Activated CD4-positive, alpha-beta T cell treated with anti-CD3 and anti-CD28 coated beads for 36 hours (primary cell): ENCODE data around the gene PRAMEF1. TPM values are rescaled to one million over a fixed set of nuclear protein-coding genes. Genes with fewer than 3 reads are reported as not detected.
"Not testable (repeated sequence)": the region's sequence is repeated elsewhere in the genome, so short reads cannot be mapped to it uniquely, and the experiment has no call there.

ENCODE experiments used
- ATAC-seq: fragments of 200-7000 bp; cut with Tn5 transposase; one replicate; pipeline ENCODE4 v1.10.0; 2021; ENCODE audit warnings: mild to moderate bottlenecking, moderate library complexity
- CTCF ChIA-PET: fragments of 350-600 bp; sonication (Branson Sonifier 250); formaldehyde crosslinking; loops from one replicate; lab custom pipeline; 2021; ENCODE audit warnings: antibody characterized with exemption; lab: Charles Lee
- POLR2A ChIA-PET: fragments of 350-600 bp; sonication (Branson Sonifier 250); formaldehyde crosslinking; loops from one replicate; lab custom pipeline; 2021; ENCODE audit warnings: antibody characterized with exemption, inconsistent platforms; lab: Charles Lee
- DNase-seq: peaks from one replicate; pipeline ENCODE4 v3.0.0-alpha.2; 2020
- H3K27ac Mint-ChIP-seq: one replicate; pipeline ENCODE4 v1.8.0; 2021; ENCODE audit warnings: mixed read lengths
- H3K27me3 Mint-ChIP-seq: one replicate; pipeline ENCODE4 v1.8.0; 2021; ENCODE audit warnings: mixed read lengths
- H3K36me3 Mint-ChIP-seq: one replicate; pipeline ENCODE4 v1.8.0; 2021; ENCODE audit warnings: low read depth, mixed read lengths
- H3K4me1 Mint-ChIP-seq: one replicate; pipeline ENCODE4 v1.8.0; 2021; ENCODE audit warnings: mixed read lengths
- H3K4me3 Mint-ChIP-seq: one replicate; pipeline ENCODE4 v1.8.0; 2021; ENCODE audit warnings: mild to moderate bottlenecking, moderate library complexity, mixed read lengths
- H3K9me3 Mint-ChIP-seq: one replicate; pipeline ENCODE4 v1.8.0; 2021; ENCODE audit warnings: low read depth, mixed read lengths
- intact Hi-C, 2 experiments: fragments of 100-400 bp; cut with DNase I in 1 of 2; cut with micrococcal nuclease in 1 of 2; formaldehyde crosslinking; loops; one replicate each; pipeline versions ENCODE4 v1.14.2 to v1.15.1; 2022 to 2024; cut with DNase I, micrococcal nuclease
- total RNA-seq, 2 experiments: library from RNA; stranded (reverse); gene quantifications; one replicate each; pipeline ENCODE4 v1.2.3, GENCODE V29; 2021

Gene PRAMEF1
- total RNA-seq: not detected

GRCh38 chr1:12791097-12791496 is at the start of gene PRAMEF1:
Gene PRAMEF1 (plus strand): TSS chr1:12791397. CDS start chr1:12793228, 1,831 bp downstream.
- POLR2A ChIA-PET, ATAC-seq, H3K27me3 Mint-ChIP-seq: not testable (repeated sequence)

GRCh38 chr1:12741946-12742345 is 49.3 kb upstream of the PRAMEF1 start:
- POLR2A ChIA-PET: no interaction called here

More at GRCh38 chr1:12791097-12791496, at the start of gene PRAMEF1:
- H3K36me3 Mint-ChIP-seq, H3K27ac Mint-ChIP-seq, CTCF ChIA-PET, H3K4me3 Mint-ChIP-seq, H3K9me3 Mint-ChIP-seq, DNase-seq, intact Hi-C loops, H3K4me1 Mint-ChIP-seq: not testable (repeated sequence)

GRCh38 chr1:12745126-12745991 is 45.8 kb upstream of the PRAMEF1 start:
- intact Hi-C loops: no loop called here
- DNase-seq (no peak), ATAC-seq (no peak)
- Mint-ChIP-seq H3K9me3 (peaks cover 22% of the 10 kb centered on the region), H3K27me3 (peaks cover 40% of the 10 kb centered on the region), H3K4me1 (no peaks in the 10 kb centered on the region), H3K36me3 (no peaks in the 10 kb centered on the region), H3K4me3 (no peak overlapping the region), H3K27ac (no peak overlapping the region)
- CTCF ChIA-PET: no interaction called here
- POLR2A ChIA-PET: no interaction called here

More at GRCh38 chr1:12741946-12742345, 49.3 kb upstream of the PRAMEF1 start:
- Mint-ChIP-seq H3K9me3 (no peaks in the 10 kb centered on the region), H3K36me3 (no peaks in the 10 kb centered on the region), H3K27me3 (peaks cover 35% of the 10 kb centered on the region), H3K4me1 (no peaks in the 10 kb centered on the region), H3K27ac (no peak overlapping the region), H3K4me3 (no peak overlapping the region)
- ATAC-seq (no peak), DNase-seq (no peak)
- intact Hi-C loops: no loop called here
- CTCF ChIA-PET: no interaction called here

- ChIA-PET CTCF (no interaction called here), POLR2A (no interaction called here)
- Mint-ChIP-seq H3K27ac (no peak within 1 kb of the TSS), H3K36me3 (no peaks in the 10 kb centered on the region), H3K9me3 (peaks cover 22% of the 10 kb centered on the region), H3K27me3 (peaks cover 45% of the 10 kb centered on the region), H3K4me1 (no peaks in the 10 kb centered on the region), H3K4me3 (no peak within 1 kb of the TSS)
- peak; percentile 39 for ATAC-seq
- intact Hi-C loops: no loop called here
- DNase-seq: no peak
Observed at GRCh38 chr1:12745992-12746323, 45.2 kb upstream of the PRAMEF1 start, which contains the start of gene CFAP107. Gene CFAP107 (plus strand): TSS chr1:12746200. CDS start chr1:12746431, 231 bp downstream.

GRCh38 chr1:12748778-12749355 is 42.3 kb upstream of the PRAMEF1 start:
- no peak for DNase-seq
- Mint-ChIP-seq H3K36me3 (no peaks in the 10 kb centered on the region), H3K27me3 (peaks cover 47% of the 10 kb centered on the region), H3K4me1 (no peaks in the 10 kb centered on the region), H3K27ac (no peak overlapping the region), H3K9me3 (peaks cover 22% of the 10 kb centered on the region), H3K4me3 (no peak overlapping the region)
- ATAC-seq: no peak
- ChIA-PET CTCF (interaction anchor here (0.6 kb wide), 1 partner anchor 28 kb away, joined by 3 read pairs; no protein-coding TSS in a partner anchor), POLR2A (no interaction called here)
- intact Hi-C loops: no loop called here

GRCh38 chr1:12754738-12755137 is 36.5 kb upstream of the PRAMEF1 start:
- DNase-seq: no peak
- Mint-ChIP-seq H3K4me1 (no peaks in the 10 kb centered on the region), H3K4me3 (no peak overlapping the region), H3K27ac (no peak overlapping the region), H3K9me3 (peaks cover 3% of the 10 kb centered on the region), H3K36me3 (no peaks in the 10 kb centered on the region), H3K27me3 (peaks cover 21% of the 10 kb centered on the region)
- intact Hi-C loops: no loop called here
- no peak for ATAC-seq
- ChIA-PET CTCF (interaction anchor here (0.7 kb wide), 1 partner anchor 153 kb away, joined by 4 read pairs; no protein-coding TSS in a partner anchor), POLR2A (no interaction called here)

GRCh38 chr1:12756273-12756672 is 34.9 kb upstream of the PRAMEF1 start:
- ChIA-PET POLR2A (no interaction called here), CTCF (no interaction called here)
- H3K4me1 Mint-ChIP-seq: no peaks in the 10 kb centered on the region
- ATAC-seq (no peak), DNase-seq (no peak)
- no peaks in the 10 kb centered on the region for H3K36me3 Mint-ChIP-seq
- no peak overlapping the region for H3K4me3 Mint-ChIP-seq
- peaks cover 16% of the 10 kb centered on the region for H3K27me3 Mint-ChIP-seq
- intact Hi-C loops: no loop called here
- H3K9me3 Mint-ChIP-seq: no peaks in the 10 kb centered on the region
- H3K27ac Mint-ChIP-seq: no peak overlapping the region

- ATAC-seq (no peak), DNase-seq (no peak)
- H3K36me3 Mint-ChIP-seq: no peaks in the 10 kb centered on the region
- H3K4me1 Mint-ChIP-seq: no peaks in the 10 kb centered on the region
- H3K27me3 Mint-ChIP-seq: peaks cover 16% of the 10 kb centered on the region
- CTCF ChIA-PET: no interaction called here
- intact Hi-C loops: no loop called here
- no peaks in the 10 kb centered on the region for H3K9me3 Mint-ChIP-seq
- H3K4me3 Mint-ChIP-seq: no peak overlapping the region
- no peak overlapping the region for H3K27ac Mint-ChIP-seq
- POLR2A ChIA-PET: no interaction called here
Observed at GRCh38 chr1:12756768-12757413, 34.3 kb upstream of the PRAMEF1 start.

- CTCF ChIA-PET: no interaction called here
- H3K4me3 Mint-ChIP-seq: no peak overlapping the region
- ATAC-seq (no peak), DNase-seq (no peak)
- no peaks in the 10 kb centered on the region for H3K36me3 Mint-ChIP-seq
- intact Hi-C loops: no loop called here
- peaks cover 16% of the 10 kb centered on the region for H3K27me3 Mint-ChIP-seq
- POLR2A ChIA-PET: no interaction called here
- no peaks in the 10 kb centered on the region for H3K9me3 Mint-ChIP-seq
- no peaks in the 10 kb centered on the region for H3K4me1 Mint-ChIP-seq
- H3K27ac Mint-ChIP-seq: no peak overlapping the region
Observed at GRCh38 chr1:12757836-12758235, 33.4 kb upstream of the PRAMEF1 start.

GRCh38 chr1:12760256-12760795 is 30.9 kb upstream of the PRAMEF1 start:
- CTCF ChIA-PET: no interaction called here
- Mint-ChIP-seq H3K9me3 (no peaks in the 10 kb centered on the region), H3K36me3 (no peaks in the 10 kb centered on the region), H3K27ac (no peak overlapping the region), H3K4me1 (no peaks in the 10 kb centered on the region), H3K27me3 (peaks cover 11% of the 10 kb centered on the region), H3K4me3 (no peak overlapping the region)
- DNase-seq (no peak), ATAC-seq (no peak)
- POLR2A ChIA-PET: no interaction called here
- intact Hi-C loops: no loop called here

GRCh38 chr1:12761781-12762180 is 29.4 kb upstream of the PRAMEF1 start:
- intact Hi-C loops: no loop called here
- Mint-ChIP-seq H3K4me1 (no peaks in the 10 kb centered on the region), H3K36me3 (no peaks in the 10 kb centered on the region), H3K4me3 (no peak overlapping the region), H3K27ac (no peak overlapping the region), H3K9me3 (no peaks in the 10 kb centered on the region), H3K27me3 (peaks cover 11% of the 10 kb centered on the region)
- ChIA-PET CTCF (no interaction called here), POLR2A (no interaction called here)
- no peak for ATAC-seq
- DNase-seq: no peak
